Hematopoietic multipotent progenitor cell (in vitro differentiated cells): Measurements from ENCODE around the gene JMJD1C. TPM values are rescaled to one million over a fixed set of nuclear protein-coding genes. Genes with fewer than 3 reads are reported as not detected.
A peak's percentile ranks its signal among the peaks of the same experiment; 100 is the strongest.

Source experiments
- DNase-seq, 3 donors: peaks; one replicate each; pipeline ENCODE4 v3.0.0-alpha.2; 2011 to 2015; ENCODE audit warnings: low read depth in 2 of 3, low spot score in 2 of 3
- total RNA-seq: library from RNA; depleted of rRNA; stranded (reverse); fragments of >200 nt; gene quantifications from one replicate; pipeline ENCODE4 v1.2.3, GENCODE V29; 2012

JMJD1C gene
- total RNA-seq, 1 donor: 177 TPM

GRCh38 chr10:63265683-63266235 is 200.0 kb downstream of the JMJD1C start:
- no peak for DNase-seq

GRCh38 chr10:63265222-63265617 is 200.6 kb downstream of the JMJD1C start:
- DNase-seq: peak in 2 of 3 donors; percentile 49 to 53

GRCh38 chr10:63264617-63265221 is 201.1 kb downstream of the JMJD1C start:
- DNase-seq: no peak

GRCh38 chr10:63262430-63263073 is 203.2 kb downstream of the JMJD1C start:
- DNase-seq: no peak

DNA sequence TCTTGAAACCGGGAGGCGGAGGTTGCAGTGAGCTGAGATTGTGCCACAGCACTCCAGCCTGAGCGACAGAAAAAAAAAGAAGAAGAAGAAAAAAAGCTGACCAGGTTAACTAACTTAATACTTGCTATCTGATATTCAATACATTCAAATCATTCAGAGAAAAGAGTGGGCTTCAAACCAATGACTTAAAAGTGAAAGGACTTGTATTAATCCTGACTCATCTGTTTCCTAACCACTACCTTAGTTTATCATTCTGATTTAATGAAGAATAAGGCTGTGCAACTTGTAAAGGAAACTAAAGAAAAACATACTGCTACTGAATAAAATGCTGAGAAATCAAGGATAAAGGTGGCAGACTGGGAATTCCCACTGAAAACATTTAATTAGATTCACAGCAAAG is 204.3 kb downstream of the JMJD1C start:
- no peak for DNase-seq

GRCh38 chr10:63260860-63261251 is 204.9 kb downstream of the JMJD1C start:
- DNase-seq: peak in 1 of 3 donors; percentile 32

GRCh38 chr10:63260103-63260859 is 205.5 kb downstream of the JMJD1C start:
- DNase-seq: no peak

DNA sequence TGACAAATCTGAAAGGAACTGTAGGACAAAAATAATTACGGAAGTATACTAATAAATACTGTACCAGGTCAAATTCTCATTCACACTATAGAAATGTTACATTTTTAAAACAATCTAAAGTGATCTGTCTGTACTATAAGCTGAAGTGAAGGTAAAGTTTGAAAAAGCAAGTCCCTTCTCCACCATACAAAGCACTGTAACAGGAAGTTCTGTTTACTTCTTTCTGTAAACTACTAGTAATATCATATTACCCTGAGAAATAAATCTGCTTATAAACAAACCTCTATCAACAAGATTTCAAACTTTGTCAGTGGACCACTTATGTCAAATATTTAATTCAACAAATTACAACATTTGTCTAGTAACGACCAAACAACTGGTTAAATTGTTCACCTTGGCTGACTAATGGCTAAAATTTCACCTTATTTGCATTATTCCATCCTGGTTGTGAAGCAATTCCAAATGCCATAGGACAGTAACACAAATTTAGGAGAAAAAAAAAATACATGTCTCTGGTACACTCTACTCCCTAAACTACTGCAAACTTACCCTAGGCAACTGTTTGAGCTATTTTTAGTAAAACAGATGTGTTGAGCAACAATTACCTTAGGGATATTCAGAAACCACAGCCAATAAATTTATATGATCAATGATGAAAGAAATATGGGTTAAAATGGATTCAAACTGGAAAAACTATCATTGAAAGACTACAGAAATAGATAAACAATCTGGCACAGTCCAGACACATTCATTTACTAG is 206.7 kb downstream of the JMJD1C start:
- DNase-seq: no peak

DNA sequence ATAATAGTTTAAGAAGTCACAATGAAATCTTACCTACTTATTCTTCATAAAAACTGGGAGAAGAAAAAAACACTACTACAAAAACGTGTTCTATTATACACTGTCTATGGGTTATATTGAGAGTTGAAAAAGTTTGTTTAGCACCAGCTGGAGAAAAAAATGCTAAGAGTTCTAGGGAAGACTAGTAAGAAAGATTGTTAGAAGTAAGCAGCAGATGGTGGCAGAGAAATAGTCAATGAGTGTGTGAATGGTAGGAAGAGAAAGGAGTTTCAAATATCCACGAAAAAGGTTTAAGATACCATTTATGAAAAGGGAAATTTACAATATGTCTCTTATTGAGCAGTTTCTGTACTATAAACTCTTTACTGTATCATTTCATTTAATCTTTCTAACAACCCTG is 208.0 kb downstream of the JMJD1C start:
- DNase-seq: no peak

DNA sequence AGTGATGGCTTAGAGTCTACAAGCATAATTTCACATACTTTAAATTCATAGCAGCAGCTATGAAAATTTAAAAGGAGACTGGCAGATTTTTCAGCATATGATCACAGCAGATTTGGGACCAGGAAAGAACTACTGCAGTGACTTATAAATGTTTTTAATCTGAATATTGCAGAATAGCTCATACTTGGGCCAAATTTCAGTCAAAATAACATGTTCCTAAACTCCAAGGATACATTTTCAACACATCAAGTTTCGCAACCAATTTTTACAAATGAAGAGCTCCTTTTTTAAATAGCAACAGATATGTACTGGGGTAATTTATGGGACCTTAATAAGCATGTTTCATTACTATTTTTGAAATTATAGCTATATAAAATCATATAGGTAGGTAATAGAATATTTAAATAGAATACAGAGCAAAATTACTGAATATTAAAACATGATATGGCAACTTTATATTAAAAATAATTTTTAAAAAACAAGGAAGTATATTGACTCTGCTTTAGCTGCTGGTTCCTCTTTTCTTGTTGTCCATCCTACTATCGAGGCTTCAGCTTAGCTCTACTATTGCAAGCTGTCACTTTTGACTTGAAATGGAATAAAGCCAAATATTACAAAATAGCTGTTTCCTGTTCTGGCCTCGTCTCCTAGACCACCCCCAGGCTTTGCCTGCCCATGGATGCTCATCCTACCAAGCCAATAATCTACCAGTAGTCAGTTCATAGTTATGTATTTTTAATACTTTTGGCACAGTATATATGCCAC is 209.6 kb downstream of the JMJD1C start:
- peak in 2 of 3 donors; percentile 60 to 81 for DNase-seq

DNA sequence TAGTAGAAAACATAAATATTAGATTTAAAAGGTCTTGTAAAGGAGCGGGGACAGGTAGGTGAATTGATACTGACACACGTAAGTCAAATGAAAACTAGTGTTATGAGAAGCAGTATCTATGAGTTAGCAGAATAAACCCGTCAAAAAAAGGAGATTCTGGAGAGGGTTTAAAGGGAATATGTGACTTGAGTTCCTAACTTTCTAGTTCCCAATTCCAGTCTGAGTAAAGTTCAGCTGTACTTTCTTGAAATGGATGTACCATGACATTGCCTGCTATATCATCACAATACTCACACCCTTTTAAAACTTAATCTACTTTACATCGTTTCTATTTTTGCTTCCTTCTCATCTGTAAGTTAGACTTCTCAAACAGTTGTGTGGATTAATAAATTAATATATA is 210.5 kb downstream of the JMJD1C start:
- no peak for DNase-seq

DNA sequence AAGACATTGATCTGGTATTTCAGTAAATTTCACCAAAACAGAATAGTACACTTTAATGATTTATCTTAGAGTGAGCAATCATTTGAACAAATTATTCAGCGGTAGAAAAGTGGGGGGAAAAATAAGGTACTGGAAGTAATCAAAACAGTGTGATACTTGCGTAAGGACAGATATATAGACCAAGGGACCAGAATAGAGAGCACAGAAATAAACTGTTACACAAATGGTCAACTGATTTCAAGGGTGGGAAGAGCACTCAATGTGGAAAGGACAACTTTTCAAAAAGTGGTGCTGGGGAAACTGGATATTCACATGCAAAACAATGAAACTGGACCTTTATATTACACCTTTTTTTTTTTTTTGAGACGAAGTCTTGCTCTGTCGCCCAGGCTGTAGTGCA is 212.7 kb downstream of the JMJD1C start:
- no peak for DNase-seq

DNA sequence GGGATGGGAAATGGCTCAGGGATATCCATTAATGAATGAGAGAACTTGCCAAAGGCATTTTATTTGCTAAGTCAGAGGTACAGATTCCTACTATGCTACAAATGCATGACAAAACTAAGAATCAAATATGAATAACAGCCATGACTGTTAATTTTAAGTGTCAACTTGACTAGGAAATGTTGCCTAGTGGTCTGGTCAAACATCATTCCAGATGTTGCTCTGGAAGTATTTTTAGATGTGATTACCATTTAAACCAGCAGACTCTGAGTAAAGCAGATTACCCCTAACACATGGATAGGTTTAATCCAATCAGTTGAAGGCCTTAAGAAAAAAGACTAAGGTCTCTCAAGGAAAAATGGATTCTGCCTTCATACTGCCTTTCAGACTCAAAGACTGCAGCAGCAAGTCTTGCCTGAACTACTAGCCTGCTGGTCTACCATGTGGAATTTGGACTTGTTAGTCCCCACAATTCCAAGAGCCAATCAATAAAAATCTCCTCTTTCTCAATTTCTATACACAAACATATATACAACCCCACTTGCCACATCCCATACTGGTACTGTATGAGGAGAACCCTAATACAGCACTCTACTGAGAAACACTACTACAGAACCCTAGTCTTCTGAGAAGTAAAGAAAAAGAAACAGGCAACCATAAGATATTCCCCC is 213.5 kb downstream of the JMJD1C start:
- no peak for DNase-seq

DNA sequence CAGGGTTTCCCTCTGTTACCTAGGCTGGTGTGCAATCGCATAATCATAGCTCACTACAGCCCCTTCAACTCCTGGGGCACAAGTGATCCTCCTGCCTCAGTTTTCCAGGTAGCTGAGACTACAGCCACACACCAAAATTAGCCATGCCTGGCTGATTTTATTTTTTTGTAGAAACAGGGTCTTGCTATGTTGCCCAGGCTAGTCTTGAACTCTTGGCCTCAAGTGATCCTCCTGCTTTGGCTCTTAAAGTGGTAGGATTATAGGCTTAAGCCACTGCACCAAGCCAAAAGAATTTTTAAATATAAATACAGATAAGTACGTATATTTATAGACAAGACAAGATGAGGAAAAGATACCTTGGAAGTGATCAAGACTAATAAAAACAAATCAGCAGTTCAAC is 215.7 kb downstream of the JMJD1C start:
- no peak for DNase-seq

- DNase-seq: no peak
Measured at GRCh38 chr10:63247771-63248170, 218.0 kb downstream of the JMJD1C start.

DNA sequence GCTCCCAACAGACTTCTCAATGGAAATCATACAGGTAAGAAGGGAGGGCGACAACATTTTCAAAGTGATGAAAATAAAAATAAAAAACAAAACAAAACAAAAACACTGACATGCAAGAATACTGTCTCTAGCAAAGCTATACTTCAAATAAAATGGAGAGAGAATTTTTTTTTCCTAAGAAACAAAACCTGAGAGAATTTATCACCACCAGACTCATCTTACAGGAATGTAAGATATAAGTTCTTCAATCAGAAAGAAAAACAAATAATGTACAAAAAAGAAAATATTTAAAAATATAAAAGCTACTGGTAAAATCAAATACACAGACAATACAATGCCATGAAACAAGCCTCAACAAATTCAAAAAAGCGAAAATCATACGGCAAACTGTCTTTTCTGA is 219.4 kb downstream of the JMJD1C start:
- no peak for DNase-seq

- DNase-seq: peak in 1 of 3 donors; percentile 26
Measured at GRCh38 chr10:63241841-63242281, 223.9 kb downstream of the JMJD1C start.

DNA sequence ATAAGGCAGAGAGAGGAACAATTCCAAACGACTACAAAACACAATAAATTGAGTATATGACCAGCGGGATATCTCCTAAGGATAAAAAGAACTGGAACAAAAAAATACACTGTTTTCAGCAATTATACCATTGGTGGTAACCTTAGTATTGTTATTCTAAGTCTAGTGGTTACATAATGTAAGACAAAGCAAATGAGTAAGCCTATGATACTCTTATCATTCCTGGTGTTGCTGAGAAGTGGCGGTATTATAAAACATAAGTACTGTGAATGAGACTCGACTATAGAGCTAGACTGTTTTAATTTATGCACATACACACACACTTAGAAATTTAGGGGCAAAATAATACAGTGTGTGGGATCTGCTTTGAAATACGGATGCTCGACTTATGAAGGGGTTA is 225.0 kb downstream of the JMJD1C start:
- no peak for DNase-seq

DNA sequence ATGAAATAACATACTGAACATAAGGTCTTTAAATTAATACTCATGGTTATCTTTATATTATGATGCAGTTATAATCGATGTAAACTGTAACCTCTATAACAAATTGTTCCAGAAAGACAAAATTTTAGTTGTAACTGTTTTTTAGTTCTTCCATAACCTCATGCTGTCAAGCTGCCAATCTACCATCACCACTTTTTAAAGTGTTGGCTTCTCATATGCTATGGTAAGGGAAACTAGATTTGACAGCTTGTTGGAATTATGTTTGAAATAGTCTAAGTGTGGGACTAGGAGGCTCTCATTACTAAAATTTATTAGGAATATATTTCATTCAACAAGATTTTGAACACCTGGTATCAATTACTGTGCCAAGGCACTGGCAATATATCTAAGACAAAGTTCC is 227.3 kb downstream of the JMJD1C start:
- DNase-seq: no peak

DNA sequence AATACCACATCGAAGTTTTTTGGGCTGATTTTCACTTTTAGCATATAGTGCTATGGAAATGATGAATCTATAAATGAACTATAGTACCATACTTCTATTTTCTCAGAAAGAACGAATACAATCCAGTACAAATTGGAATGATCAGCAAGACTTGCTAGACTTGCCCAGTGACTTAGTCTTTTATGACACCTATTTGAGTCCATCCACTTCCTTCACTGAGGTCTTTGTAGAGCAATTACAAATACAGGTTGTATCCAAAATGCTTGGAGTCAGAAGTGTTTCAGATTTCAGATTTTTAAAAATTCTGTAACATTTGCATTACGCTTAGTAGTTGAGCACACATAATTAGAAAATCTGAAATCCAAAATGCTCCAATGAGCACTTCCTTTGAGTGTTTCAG is 228.4 kb downstream of the JMJD1C start:
- DNase-seq: no peak
